Thymus (tissue), 11 donors: ENCODE data around the gene GALNT17. TPM values are rescaled to one million over a fixed set of nuclear protein-coding genes. Genes with fewer than 3 reads are reported as not detected.
"Not testable (repeated sequence)": the region's sequence is repeated elsewhere in the genome, so short reads cannot be mapped to it uniquely, and the experiment has no call there.

Source experiments
- DNase-seq, 9 donors: peaks; one replicate each; pipeline ENCODE4 v3.0.0-alpha.2; 2013; ENCODE audit warnings: low spot score in 9 of 9, low read depth in 6 of 9, missing footprints in 1 of 9
- H3K27ac ChIP-seq, 2 donors: one replicate each; pipeline ENCODE4 v1.5.1; 2013; ENCODE audit warnings: control low read depth in 1 of 2, low read depth in 1 of 2, low read length in 1 of 2, mild to moderate bottlenecking in 1 of 2, moderate library complexity in 1 of 2
- H3K27me3 ChIP-seq, 2 donors: one replicate each; pipeline ENCODE4 v1.5.1; 2013; ENCODE audit warnings: low read length in 1 of 2; ENCODE audit not compliant: control insufficient read depth in 2 of 2, insufficient read depth in 1 of 2
- H3K36me3 ChIP-seq, 2 donors: one replicate each; pipeline ENCODE4 v1.5.1; 2013; ENCODE audit warnings: low read length in 1 of 2, mild to moderate bottlenecking in 1 of 2, moderate library complexity in 1 of 2; ENCODE audit not compliant: control insufficient read depth in 2 of 2, insufficient read depth in 2 of 2
- H3K4me1 ChIP-seq, 2 donors: one replicate each; pipeline ENCODE4 v1.5.1; 2013; ENCODE audit warnings: low read length in 2 of 2; ENCODE audit not compliant: control insufficient read depth in 2 of 2, insufficient read depth in 2 of 2
- H3K4me3 ChIP-seq, 2 donors: one replicate each; pipeline ENCODE4 v1.5.1; 2013; ENCODE audit warnings: low read length in 2 of 2, control low read depth in 1 of 2, mild to moderate bottlenecking in 1 of 2
- H3K9me3 ChIP-seq, 2 donors: one replicate each; pipeline ENCODE4 v1.5.1; 2013; ENCODE audit warnings: low read length in 1 of 2, mild to moderate bottlenecking in 1 of 2; ENCODE audit not compliant: control insufficient read depth in 2 of 2, insufficient read depth in 1 of 2
- WGBS: extraction: QIAGEN DNeasy Blood & Tissue Kit; methylation state at CpG from one replicate; pipeline ENCODE4 v1.1.7; 2013; 5-methylcytosine and 5-hydroxymethylcytosine counted together
- polyA plus RNA-seq: library from polyadenylated mRNA; stranded (reverse); fragments of 200-250 nt; gene quantifications from one replicate; pipeline ENCODE4 v1.2.3, GENCODE V29; 2013
- total RNA-seq: library from RNA; stranded (reverse); fragments of 120-200 nt; gene quantifications from one replicate; pipeline ENCODE4 v1.2.4, GENCODE V29; 2013
- donor health status: healthy.

The GALNT17 gene
- total and polyA plus RNA-seq, 2 donors, result 1.8 to 9.2 TPM

DNA sequence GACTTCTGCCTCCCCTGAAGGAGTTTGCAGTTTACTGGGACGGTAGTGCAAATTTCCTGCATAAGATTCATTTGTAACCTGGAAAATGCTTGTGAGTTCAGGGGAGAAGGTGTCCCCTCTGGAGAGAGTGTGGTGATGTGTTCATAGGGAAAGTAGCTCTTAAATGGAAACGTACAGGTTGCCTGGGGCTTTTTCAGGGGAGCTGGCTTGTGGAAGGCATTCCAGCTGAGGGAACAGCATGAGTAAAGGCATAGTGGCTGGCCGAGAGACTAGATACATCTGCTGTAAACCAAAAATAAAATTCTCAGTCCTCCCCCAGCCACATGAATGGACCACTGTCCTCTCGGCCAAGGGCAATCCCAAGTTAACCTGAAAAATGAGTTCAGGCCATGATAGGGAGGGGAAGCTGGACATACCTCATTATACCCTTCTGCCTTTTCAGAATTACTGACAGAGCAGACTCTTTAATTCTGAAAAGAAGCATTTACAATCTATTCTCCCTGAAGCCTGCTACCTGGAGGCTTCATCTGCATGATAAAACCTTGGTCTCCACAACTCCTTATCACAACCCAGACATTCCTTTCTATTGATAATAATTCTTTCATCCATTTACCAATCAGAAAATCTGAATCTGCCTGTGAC is 123.7 kb downstream of the GALNT17 start:
- Histone ChIP-seq H3K27me3 (no peaks in the 10 kb centered on the region), H3K36me3 (no peaks in the 10 kb centered on the region), H3K27ac (no peak overlapping the region), H3K9me3 (peaks cover 0 to 10% of the 10 kb centered on the region in 2 donors), H3K4me1 (no peaks in the 10 kb centered on the region), H3K4me3 (no peak overlapping the region)
- WGBS, result 92% methylated on average over 4 of the region's 4 CpGs
- DNase-seq, result no peak

DNA sequence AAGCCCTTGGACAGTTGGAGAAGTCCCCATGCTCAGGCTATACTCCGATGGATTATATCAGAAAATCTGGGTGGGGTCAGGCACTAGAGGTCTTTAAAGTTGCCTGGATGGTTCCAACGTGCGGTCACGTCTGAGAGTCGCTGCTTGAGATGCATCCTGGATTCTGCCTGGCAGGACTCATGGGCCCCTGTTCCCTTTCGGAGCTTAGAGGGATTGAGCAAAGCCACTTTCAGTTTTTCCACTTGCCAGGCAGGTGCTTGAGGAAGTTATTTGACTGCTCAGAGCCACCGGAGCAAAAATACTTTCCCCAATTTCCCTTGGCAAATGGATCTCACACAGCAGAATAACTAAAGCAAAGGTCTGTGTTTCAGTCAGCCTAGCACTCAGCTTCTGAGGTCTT is 129.1 kb downstream of the GALNT17 start:
- no peak for DNase-seq
- no peak overlapping the region for H3K4me3 ChIP-seq
- WGBS, result 89% methylated on average over 7 of the region's 7 CpGs
- H3K27me3 ChIP-seq, result no peaks in the 10 kb centered on the region
- H3K27ac ChIP-seq, result no peak overlapping the region
- no peaks in the 10 kb centered on the region for H3K4me1 ChIP-seq
- no peaks in the 10 kb centered on the region for H3K36me3 ChIP-seq
- H3K9me3 ChIP-seq, result peaks cover 3 to 11% of the 10 kb centered on the region in 2 donors

DNA sequence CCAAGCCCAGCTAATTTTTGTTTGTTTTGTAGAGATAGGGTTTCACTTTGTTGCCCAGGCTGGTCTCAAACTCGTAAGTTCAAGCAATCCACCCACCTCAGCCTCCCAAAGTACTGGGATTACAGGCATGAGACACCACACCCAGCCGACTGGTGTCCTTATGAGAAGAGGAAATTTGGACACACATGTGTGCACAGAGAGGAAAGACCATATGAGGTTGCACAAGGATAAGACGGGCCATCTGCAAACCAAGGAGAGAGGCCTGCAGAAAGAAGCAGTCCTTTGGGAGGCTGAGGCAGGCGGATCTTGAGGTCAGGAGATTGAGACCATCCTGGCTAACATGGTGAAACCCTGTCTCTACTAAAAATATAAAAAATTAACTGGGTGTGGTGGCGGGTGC is 130.9 kb downstream of the GALNT17 start:
- 90% methylated on average over 5 of the region's 5 CpGs for WGBS
- not testable (repeated sequence) for H3K4me1 ChIP-seq, H3K27ac ChIP-seq, DNase-seq, H3K27me3 ChIP-seq, H3K4me3 ChIP-seq, H3K9me3 ChIP-seq, H3K36me3 ChIP-seq

GRCh38 chr7:71264005-71264404 is 132.1 kb downstream of the GALNT17 start:
- no peak overlapping the region for H3K27ac ChIP-seq
- no peaks in the 10 kb centered on the region for H3K36me3 ChIP-seq
- H3K9me3 ChIP-seq, result peaks cover 4% of the 10 kb centered on the region in 2 donors
- no peak for DNase-seq
- no peak overlapping the region for H3K4me3 ChIP-seq
- no peaks in the 10 kb centered on the region for H3K4me1 ChIP-seq
- WGBS, result 98% methylated on average over 3 of the region's 3 CpGs
- H3K27me3 ChIP-seq, result no peaks in the 10 kb centered on the region

DNA sequence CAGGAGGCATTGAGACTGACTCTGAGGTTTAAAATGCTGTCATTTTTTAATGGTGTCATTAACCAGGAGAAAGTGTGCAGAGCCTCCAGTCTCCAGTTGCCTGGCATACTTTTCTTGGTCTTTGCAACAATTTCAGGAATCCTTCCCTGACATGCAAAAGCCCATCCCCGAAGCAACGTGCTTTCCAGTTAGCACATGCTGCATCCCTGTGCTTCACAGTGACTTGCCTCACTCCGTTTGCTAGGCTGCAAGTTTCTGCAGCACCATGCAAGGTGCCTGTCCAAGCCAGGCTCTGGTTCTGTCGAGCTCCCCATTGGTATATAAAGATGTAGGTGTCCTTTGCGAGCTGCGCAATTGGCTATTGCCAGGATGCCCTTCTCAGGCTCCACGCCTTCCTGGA is 135.0 kb downstream of the GALNT17 start:
- Histone ChIP-seq H3K36me3 (no peaks in the 10 kb centered on the region), H3K4me3 (no peak overlapping the region), H3K27ac (no peak overlapping the region), H3K4me1 (no peaks in the 10 kb centered on the region), H3K9me3 (peaks cover 2 to 4% of the 10 kb centered on the region in 2 donors), H3K27me3 (no peaks in the 10 kb centered on the region)
- DNase-seq, result no peak
- 83% methylated on average over 7 of the region's 7 CpGs for WGBS

DNA sequence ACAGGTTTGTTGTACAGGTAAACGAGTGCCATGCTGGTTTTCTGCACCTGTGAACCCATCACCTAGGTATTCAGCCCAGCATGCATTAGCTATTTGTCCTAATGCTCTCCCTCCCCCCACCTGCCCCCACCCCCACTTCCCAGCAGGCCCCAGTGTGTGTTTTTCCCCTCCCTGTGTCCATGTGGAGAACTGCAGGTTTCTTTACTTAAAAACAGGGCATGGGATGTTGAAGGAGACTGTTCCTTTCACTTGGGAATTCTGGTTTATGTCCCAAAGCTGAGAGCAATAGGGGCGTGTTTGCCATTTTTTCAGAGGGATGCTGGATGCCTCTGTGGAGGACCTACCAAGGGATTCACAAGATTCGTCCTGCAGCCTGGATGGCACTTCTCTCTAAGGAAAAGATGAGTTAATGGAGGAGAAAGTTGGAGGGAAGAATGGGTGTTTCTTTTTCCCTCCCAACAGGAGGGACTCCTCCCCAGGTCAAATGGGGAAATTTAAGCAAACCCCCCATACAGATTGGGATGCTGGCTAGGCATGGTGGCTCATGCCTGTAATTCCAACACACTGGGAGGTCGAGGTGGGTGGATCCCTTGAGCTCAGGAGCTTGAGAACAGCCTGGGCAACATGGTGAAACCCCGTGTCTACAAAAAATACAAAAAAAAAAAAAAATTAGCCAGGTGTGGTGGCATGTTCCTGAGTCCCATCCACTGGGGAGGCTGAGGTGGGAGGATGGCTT is 136.0 kb downstream of the GALNT17 start:
- H3K27me3 ChIP-seq, result no peaks in the 10 kb centered on the region
- DNase-seq, result no peak
- H3K9me3 ChIP-seq, result peaks cover 2 to 4% of the 10 kb centered on the region in 2 donors
- 75% methylated on average over 5 of the region's 5 CpGs for WGBS
- no peaks in the 10 kb centered on the region for H3K4me1 ChIP-seq
- H3K36me3 ChIP-seq, result no peaks in the 10 kb centered on the region
- no peak overlapping the region for H3K27ac ChIP-seq
- no peak overlapping the region for H3K4me3 ChIP-seq

DNA sequence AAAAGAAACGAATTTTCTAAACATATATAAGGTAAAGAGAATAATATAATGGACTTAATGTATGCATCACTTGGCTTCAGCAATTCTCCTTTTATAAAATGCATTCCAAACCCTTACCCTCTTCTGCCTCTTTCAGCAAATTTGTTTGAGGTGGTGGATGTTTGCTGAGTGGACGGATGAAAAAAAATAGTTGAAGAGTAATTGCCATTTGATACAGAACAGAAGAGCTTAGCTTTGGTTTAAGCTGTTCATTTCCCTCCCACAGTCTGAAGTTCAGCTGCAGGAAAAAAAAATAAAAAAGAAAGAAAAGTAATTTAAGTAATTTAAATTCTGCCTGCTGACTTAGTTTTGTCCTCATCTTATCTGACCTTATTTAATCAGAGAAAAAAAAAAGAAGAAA is 138.6 kb downstream of the GALNT17 start:
- no peak overlapping the region for H3K27ac ChIP-seq
- 69% methylated on average over 2 of the region's 2 CpGs for whole genome bisulfite sequencing
- no peaks in the 10 kb centered on the region for H3K4me1 ChIP-seq
- no peaks in the 10 kb centered on the region for H3K27me3 ChIP-seq
- H3K4me3 ChIP-seq, result no peak overlapping the region
- H3K9me3 ChIP-seq, result peaks cover 0 to 2% of the 10 kb centered on the region in 2 donors
- no peak for DNase-seq
- H3K36me3 ChIP-seq, result no peaks in the 10 kb centered on the region

GRCh38 chr7:71271203-71271602 is 139.3 kb downstream of the GALNT17 start:
- no peak for DNase-seq
- Histone ChIP-seq H3K27me3 (no peaks in the 10 kb centered on the region), H3K4me1 (no peaks in the 10 kb centered on the region), H3K36me3 (no peaks in the 10 kb centered on the region), H3K27ac (no peak overlapping the region), H3K4me3 (no peak overlapping the region), H3K9me3 (peaks cover 0 to 2% of the 10 kb centered on the region in 2 donors)
- WGBS, result 85% methylated on average over 8 of the region's 8 CpGs

- DNase-seq, result no peak
- Histone ChIP-seq H3K27me3 (no peaks in the 10 kb centered on the region), H3K4me3 (no peak overlapping the region), H3K4me1 (no peaks in the 10 kb centered on the region), H3K36me3 (no peaks in the 10 kb centered on the region), H3K9me3 (peaks cover 0 to 2% of the 10 kb centered on the region in 2 donors), H3K27ac (no peak overlapping the region)
- 88% methylated on average over 6 of the region's 6 CpGs for WGBS
These were observed 140.9 kb downstream of the GALNT17 start for GRCh38 chr7:71272509-71273490.
